Stimulated activated CD8-positive, alpha-beta memory T cell treated with anti-CD3 and anti-CD28 coated beads, Interleukin-2, amount 100 ng/mL, for 1 hour (primary cell): ENCODE measurements around the gene COLEC11.

Experiments used
- DNase-seq, 2 donors: peaks; one replicate each; pipeline ENCODE4 v3.0.0-alpha.2; 2020; ENCODE audit warnings: low read depth in 2 of 2

The COLEC11 gene

DNA sequence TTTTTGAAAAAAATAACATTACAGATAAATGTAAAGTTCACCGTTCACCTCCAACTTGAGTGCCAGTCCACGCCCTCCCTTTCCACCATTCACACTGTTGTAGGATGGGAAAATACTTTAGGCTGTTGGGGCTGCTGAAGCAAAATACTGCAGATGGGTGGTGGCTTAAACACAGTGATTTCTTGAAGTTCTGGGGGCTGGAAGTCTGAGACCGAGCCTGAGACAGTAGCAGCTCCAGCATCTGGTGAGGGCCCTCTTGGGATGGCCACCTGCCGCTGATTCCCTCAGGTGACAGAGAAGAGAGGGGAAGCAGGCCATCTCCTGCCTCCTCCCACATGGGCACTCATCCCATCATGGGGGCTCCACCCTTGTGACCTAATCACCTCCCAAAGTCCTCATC lies 80.8 kb downstream of the COLEC11 start:
- no peak for DNase-seq

DNA sequence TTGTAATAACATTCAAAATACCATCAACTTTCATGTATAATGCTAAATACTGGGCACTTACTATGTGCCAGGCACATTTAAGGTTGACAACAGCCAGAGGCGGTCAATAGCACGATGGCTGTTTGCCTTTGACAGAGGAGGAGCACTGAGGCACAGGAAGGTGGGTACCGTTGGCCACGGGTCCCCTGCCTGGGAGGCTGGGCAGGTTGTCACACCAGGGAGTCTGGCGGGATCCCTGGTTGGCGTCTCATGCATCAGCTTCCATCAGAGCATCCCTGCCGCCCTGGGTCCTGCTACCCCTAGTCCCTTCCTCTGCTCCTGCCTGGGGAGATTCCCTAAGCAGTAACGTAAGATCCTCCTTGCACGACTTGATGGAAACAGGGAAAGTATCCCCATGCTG lies 82.5 kb downstream of the COLEC11 start:
- DNase-seq, result no peak

DNA sequence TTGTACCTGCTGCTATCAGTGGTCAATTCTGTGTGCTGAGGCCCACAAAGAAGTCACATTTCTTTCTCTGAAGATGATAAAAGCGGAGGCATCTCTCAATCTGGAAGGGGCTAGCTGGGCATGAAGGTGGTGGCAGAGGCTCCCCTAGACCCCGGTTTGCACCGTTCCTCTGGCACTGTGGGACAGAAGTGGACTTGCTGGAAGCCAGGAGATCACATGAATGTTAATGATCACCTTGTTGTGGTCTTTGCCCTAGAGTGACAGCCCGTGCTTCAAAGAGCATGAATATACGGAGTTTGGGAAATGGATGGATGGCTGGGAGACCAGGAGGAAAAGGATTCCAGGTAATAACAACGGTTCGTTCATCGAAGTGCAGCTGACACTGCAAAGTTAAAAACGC lies 83.3 kb downstream of the COLEC11 start:
- no peak for DNase-seq

DNA sequence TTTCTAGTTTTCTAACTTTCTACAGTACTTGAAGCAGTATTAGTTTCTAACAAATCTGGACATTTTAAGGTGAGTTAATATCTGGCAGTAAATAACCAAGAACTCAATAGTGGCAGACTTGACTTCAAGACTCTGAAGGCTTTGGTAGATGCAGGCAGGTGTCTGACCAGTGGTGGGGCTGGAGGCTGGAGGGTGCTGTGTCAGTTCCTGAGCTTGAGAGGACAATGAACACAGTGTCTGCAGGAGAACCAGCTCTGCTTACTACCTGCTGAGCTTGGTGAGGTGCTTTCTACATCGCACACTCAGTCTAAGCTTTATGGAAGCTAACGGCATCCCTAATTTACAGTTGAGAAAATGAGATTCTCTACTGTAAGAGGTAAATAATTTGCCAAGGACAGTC lies 84.3 kb downstream of the COLEC11 start:
- no peak for DNase-seq

DNA sequence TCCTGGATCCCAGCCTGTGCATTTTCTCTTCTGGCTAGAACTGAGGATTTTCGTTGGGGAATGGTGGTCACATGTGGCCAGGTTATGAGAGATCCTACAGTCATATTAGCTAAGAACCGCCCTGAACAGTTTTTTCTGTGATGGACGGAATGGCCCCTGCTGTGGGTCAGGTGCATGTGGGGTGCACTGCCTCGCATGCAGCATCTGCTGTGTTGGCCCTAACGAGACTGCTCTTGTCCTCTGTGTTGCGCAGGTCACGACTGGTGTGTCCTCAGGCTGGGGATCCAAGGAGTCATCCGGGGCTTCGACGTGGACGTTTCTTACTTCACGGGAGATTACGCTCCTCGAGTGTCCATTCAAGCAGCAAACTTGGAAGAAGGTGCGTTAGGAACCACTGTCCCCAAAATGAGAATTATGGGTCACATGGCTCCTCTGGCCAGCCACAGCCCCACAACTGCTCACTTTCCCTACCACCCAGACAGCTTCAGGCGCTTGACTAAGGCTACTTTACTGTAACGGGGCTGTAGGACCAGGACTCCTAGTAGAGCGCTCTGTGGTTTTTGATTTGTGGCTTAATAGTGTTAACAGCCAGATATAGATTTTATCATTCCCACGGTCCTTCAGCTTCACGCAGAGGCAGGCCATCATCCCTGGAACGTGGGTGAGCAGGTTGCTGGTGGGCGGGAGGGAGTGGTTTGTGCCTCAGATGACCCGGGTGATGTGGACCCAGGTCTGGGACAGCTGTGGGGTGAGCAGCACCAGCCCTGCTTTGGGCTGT lies 84.9 kb downstream of the COLEC11 start:
- no peak for DNase-seq

DNA sequence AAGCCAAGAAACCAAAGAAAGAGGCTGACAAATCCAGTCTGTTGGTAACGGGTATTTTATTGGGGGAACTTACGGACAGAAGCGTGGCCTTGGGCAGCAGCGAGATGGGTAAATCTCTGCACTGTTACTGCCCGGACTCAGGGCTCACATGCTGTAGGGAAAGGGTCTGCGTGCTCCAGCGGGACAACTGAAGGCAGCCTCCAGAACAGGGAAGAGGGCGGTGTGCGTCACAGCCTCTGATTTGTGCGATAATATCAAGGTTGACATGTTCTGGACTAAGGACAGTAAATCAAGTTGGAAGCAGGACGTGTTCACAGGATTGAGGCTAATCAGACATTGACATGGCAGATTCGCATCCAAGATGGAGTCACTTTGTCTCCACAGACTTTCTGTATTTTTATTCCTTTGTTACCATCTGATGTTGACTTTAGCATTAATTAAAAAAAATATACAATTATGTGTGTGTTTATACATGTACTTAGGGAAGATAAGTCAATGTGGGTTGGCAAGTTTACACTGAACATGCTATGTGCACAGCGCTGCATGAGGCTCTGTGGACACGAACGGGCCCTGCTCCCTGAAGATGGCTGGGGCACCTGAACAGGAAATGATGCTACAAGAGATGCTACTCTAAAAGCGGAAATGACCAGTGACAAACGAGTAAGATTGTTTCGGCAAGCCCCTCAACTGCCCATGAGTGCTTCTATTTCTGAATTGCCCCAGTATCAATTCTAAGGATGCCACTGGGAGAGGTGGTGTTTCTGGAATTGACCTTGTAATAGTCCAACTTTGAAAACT lies 85.8 kb downstream of the COLEC11 start:
- no peak for DNase-seq

DNA sequence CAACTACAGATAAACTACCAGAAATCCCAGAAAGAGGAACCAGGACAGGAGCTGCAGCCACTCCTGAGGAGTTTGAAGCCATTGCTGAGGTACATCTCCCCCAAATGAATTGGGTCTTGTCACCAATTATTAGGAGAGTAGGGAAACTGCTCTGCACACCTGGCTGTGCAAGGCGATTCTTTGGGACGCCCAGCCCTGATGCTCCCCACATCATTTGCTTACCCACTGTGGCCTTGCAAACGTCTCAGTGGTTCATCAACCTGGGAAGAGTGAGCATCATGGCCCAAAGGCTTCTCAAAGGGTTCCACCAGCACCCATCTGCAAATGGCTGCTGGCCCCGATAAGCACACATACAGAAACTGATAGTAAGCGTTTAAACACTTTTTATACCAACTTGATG lies 86.7 kb downstream of the COLEC11 start:
- DNase-seq, result no peak

DNA sequence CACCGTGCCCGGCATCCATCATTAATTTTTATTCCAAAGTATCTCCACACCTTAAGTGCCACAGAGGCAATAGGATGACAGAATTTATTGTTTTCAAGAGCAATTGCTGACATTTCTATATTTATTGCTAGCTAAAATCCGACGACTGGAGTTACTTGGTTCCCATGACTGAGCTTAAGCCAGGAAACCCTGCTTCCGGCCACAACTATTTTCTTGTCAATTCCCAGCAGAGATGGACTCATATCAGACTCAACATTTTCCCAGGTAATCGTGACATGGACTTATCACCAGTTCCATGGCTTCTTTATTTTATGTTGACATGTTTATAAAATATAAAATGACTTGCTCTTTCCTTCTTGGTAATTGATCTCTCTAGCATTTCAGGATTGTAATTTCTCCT lies 87.9 kb downstream of the COLEC11 start:
- no peak for DNase-seq

DNA sequence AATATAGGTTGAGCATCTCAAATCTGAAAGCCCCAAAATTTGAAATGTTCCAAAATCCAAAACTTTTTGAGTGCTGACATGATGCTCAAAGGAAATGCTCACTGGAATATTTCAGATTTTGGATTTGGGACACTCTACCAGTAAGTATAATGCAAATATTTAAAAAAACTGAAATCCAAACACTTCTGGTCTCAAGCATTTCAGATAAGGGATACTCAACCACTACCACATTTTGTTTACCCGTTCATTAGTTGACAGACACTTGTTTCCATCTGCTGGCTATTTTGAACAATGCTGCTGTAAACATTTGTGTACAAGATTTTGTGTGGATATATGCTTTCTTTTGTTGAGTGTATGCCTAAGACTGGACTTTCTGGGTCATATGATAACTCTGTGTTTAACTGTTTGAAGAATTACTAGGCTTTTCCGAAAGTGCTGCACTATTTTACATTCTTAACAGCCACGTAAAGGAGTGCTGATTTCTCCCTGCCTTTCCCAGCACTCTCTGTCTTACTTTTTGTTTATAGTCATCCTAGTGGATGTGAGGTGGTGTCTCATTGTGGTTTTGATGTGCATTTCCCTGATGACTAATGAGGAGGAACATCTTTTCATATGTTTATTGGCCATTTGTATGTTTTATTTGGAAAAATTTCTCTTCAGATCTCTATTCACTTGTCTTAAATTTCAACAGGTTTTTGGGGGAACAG lies 89.0 kb downstream of the COLEC11 start:
- DNase-seq, result no peak

DNA sequence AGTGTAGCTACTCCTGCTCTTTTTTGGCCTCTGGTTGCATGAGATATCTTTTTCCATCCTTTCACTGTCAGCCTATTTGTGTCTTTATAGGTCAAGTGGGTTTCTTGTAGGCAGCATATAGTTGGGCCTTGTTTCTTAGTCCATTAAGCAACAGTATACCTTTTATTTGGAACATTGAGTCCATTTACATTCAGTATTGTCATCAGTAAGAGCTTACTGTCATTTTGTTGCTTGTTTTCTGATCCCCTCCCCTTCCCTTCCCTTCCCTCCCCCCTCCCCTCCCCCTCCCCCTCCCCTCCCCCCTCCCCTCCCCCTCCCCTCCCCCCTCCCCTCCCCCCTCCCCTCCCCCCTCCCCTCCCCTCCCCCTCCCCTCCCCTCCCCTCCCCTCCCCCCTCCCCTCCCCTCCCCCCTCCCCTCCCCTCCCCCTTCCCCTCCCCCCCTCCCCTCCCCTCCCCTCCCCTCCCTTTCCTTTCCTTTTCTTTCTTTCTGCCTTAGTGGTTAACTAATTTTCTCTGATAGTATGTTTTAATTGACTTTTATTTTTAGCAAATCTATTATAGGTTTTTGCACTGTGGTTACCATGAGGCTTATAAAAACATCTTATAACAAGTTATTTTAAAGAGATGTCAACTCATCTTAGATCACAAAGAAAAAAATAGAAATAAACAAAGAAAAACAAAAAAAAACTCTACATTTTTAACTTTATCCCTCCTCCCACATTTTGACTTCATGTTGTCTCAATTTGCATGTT lies 95.3 kb downstream of the COLEC11 start:
- no peak for DNase-seq

DNA sequence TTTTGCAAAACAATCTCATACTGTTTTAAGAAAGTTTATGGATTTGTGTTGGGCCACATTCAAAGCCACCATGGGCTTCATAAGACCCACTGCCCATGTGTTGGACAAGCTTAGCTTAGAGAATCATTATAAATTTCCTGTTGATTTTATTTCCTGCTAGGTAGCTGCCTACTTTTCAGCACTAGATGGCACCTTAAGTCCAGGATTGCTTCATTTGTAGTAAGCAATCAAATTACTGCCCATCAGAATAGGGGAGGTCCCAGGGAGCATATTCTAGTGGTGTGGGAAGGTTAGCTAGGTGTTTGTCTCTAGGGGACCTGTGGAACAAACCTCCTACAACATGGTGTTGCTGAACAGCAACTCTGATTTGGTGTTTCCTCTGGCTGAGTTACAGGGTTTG lies 97.5 kb downstream of the COLEC11 start:
- no peak for DNase-seq
